Activated CD4-positive, alpha-beta memory T cell treated with anti-CD3 and anti-CD28 coated beads, Interleukin-2, amount 10 ng/mL, durations not matched to agents 7 days and 5 days (primary cell): ENCODE measurements around the gene HIKESHI. TPM values are rescaled to one million over a fixed set of nuclear protein-coding genes. Genes with fewer than 3 reads are reported as not detected.

Source experiments
- CTCF ChIA-PET: fragments of 350-600 bp; sonication (Branson Sonifier 250); formaldehyde crosslinking; loops from one replicate; lab custom pipeline; 2021; ENCODE audit warnings: antibody characterized with exemption, inconsistent platforms; lab: Charles Lee
- POLR2A ChIA-PET: fragments of 350-600 bp; sonication (Branson Sonifier 250); formaldehyde crosslinking; loops from one replicate; lab custom pipeline; 2021; ENCODE audit warnings: antibody characterized with exemption; lab: Charles Lee
- DNase-seq: peaks from one replicate; pipeline ENCODE4 v3.0.0-alpha.2; 2020
- H3K27ac Mint-ChIP-seq: one replicate; pipeline ENCODE4 v1.8.0; 2021; ENCODE audit warnings: mild to moderate bottlenecking, mixed read lengths
- H3K27me3 Mint-ChIP-seq: one replicate; pipeline ENCODE4 v1.8.0; 2021; ENCODE audit warnings: mixed read lengths
- H3K36me3 Mint-ChIP-seq: one replicate; pipeline ENCODE4 v1.8.0; 2021; ENCODE audit warnings: low read depth, mixed read lengths
- H3K4me1 Mint-ChIP-seq: one replicate; pipeline ENCODE4 v1.8.0; 2021; ENCODE audit warnings: mixed read lengths
- H3K4me3 Mint-ChIP-seq: one replicate; pipeline ENCODE4 v1.8.0; 2021; ENCODE audit warnings: mild to moderate bottlenecking, mixed read lengths
- H3K9me3 Mint-ChIP-seq: one replicate; pipeline ENCODE4 v1.8.0; 2021; ENCODE audit warnings: mixed read lengths
- total RNA-seq, 2 experiments: library from RNA; stranded (reverse); gene quantifications; one replicate each; pipeline ENCODE4 v1.2.3, GENCODE V29; 2021

HIKESHI gene
- total RNA-seq, 2 experiments from 2014 or later = 40.6 to 44.5 TPM

DNA sequence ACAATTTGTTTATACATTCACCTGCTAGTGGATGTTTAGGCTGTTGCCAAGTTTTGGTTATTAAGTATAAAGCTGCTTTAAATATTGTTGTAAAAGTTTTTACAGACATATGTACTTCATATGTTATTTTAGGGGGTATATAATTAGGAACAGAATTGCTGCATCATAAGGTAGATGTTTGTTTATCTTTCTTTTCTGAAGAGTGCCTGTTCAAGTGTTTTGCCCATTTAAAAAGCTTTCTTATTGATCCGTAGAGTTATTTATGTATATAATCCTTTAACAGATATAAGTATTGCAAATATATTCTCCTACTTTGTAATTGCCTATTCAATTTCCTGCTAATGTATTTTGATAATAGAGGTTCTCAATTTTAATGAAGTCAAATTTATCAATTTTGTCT lies 61.4 kb downstream of the HIKESHI start:
- Mint-ChIP-seq H3K27me3 (no peaks in the 10 kb centered on the region), H3K9me3 (peaks cover 2% of the 10 kb centered on the region), H3K4me1 (no peaks in the 10 kb centered on the region), H3K4me3 (no peak overlapping the region), H3K36me3 (no peaks in the 10 kb centered on the region), H3K27ac (no peak overlapping the region)
- ChIA-PET CTCF (no interaction called here), POLR2A (no interaction called here)
- DNase-seq = no peak

DNA sequence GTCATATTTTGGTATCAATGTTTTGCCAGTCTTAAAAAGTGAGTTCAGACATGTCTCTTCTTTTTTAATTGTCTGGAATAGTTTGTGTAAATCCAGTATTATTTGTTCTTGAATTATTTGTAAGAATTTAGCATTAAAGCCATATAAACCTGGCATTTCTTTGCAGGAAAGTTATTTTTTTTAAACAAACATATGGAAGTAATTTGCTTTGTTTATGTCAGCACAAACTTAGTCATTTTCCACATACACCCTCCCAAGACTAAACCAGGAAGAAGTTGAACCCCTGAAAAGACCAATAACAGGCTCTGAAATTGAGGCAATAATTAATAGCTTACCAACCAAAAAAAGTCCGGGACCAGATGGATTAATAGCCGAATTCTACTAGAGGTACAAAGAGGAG lies 63.5 kb downstream of the HIKESHI start:
- H3K4me1 Mint-ChIP-seq = no peaks in the 10 kb centered on the region
- ChIA-PET CTCF (no interaction called here), POLR2A (no interaction called here)
- no peak for DNase-seq
- no peak overlapping the region for H3K4me3 Mint-ChIP-seq
- no peaks in the 10 kb centered on the region for H3K27me3 Mint-ChIP-seq
- no peak overlapping the region for H3K27ac Mint-ChIP-seq
- H3K9me3 Mint-ChIP-seq = peaks cover 2% of the 10 kb centered on the region
- no peaks in the 10 kb centered on the region for H3K36me3 Mint-ChIP-seq

DNA sequence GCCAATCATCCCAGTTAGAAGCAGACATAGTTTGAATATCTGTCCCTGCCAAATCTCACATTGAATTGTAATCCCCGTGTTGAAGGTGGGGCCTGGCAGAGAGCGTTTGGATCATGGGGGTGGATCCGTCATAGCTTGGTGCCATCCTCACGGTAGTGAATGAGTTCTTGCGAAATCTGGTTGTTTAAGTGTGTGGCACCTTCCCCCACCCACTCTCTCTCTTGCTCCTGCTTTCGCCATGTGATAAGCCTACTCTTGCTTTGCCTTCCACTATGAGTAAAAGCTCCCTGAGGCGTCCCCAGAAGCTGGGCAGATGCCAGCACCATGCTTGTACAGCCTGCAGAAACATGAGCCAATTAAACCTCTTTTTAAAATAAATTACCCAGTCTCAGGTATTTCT lies 67.6 kb downstream of the HIKESHI start:
- peaks cover 9% of the 10 kb centered on the region for H3K4me1 Mint-ChIP-seq
- H3K36me3 Mint-ChIP-seq = no peaks in the 10 kb centered on the region

DNA sequence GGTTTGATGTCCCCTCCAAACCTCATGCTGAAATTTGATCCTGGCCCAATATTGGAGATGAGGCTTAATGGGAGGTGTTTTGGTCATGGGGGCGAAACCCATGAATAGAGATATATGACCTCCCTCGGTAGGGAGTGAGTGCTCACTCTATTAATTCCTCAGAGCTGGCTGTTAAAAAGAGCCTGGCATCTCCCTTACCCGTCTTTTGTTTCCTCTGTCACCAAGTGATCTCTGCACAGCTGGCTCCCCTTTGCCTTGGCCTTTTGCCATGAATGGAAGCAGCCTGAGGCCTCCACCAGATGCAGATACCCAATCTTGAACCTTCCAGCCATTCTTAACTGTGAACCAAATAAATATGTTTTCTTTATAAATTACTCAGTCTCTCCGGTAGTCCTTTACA lies 68.1 kb downstream of the HIKESHI start:
- Mint-ChIP-seq H3K36me3 (no peaks in the 10 kb centered on the region), H3K27ac (no peak overlapping the region), H3K4me3 (no peak overlapping the region), H3K4me1 (peaks cover 9% of the 10 kb centered on the region), H3K9me3 (peaks cover 5% of the 10 kb centered on the region), H3K27me3 (peaks cover 6% of the 10 kb centered on the region)
- ChIA-PET POLR2A (no interaction called here), CTCF (no interaction called here)
- DNase-seq = no peak

More for the DNA sequence above, 67.6 kb downstream of the HIKESHI start:
- ChIA-PET POLR2A (no interaction called here), CTCF (no interaction called here)
- H3K27me3 Mint-ChIP-seq = peaks cover 4% of the 10 kb centered on the region
- no peak for DNase-seq
- H3K27ac Mint-ChIP-seq = no peak overlapping the region
- H3K9me3 Mint-ChIP-seq = peaks cover 4% of the 10 kb centered on the region
- no peak overlapping the region for H3K4me3 Mint-ChIP-seq

DNA sequence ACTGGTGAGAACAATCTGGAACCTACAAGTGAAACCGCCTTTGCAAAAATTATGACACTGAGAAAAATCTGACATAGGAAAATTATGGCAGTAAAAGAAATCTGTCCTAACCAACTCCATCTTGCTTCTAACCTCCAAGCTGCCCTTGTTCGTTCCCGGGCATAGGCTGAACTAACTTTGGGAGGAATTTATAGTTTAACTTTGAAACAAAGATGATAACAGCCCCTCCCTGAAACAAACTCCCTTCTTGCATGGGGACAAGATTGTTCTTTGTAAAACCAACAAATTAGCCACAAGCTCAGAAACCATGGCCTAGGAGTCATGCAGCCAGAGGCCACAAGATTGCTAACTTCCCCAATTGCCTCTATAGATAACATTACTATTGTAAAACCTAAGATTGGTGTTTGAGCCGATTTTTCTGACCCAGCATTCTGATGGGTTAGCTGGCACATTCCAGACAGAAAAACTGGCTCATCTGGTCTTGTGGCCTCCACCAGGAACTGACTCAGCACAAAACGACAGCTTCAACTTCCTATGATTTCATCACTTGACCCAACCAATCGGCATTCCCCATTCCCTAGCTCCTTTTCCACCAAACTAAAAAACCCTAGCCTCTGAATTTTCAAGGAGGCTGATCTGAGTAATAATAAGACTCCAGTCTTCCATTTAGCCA lies 69.0 kb downstream of the HIKESHI start:
- CTCF ChIA-PET = interaction anchor here (0.6 kb wide), 1 partner anchor 236 kb away, joined by 5 read pairs; no protein-coding TSS in a partner anchor
- no peak for DNase-seq
- H3K9me3 Mint-ChIP-seq = peaks cover 7% of the 10 kb centered on the region
- H3K36me3 Mint-ChIP-seq = no peaks in the 10 kb centered on the region
- H3K4me3 Mint-ChIP-seq = no peak overlapping the region
- no peak overlapping the region for H3K27ac Mint-ChIP-seq
- POLR2A ChIA-PET = no interaction called here
- H3K4me1 Mint-ChIP-seq = peaks cover 9% of the 10 kb centered on the region
- peaks cover 6% of the 10 kb centered on the region for H3K27me3 Mint-ChIP-seq

DNA sequence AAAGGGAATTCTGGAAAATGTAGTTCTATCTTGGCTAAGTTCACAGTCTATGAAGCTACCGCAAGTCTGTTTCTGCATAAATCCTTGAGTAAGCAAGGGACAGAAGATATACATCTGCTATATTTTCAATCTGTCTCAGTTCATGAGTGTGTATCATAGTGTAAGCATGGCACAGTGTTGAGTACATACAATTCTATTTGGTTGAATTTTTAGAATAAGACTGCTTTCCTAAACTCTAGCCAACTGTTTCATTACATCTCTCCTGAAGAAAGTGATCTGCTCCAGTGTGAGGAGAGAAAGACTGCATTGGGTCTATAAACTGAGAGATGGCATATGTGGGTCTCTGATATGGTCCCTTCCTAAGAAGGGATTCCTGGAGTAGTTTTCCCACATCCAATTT lies 70.0 kb downstream of the HIKESHI start:
- Mint-ChIP-seq H3K4me1 (peaks cover 9% of the 10 kb centered on the region), H3K36me3 (no peaks in the 10 kb centered on the region), H3K9me3 (peaks cover 7% of the 10 kb centered on the region), H3K4me3 (no peak overlapping the region), H3K27ac (no peak overlapping the region), H3K27me3 (peaks cover 6% of the 10 kb centered on the region)
- CTCF ChIA-PET = interaction anchor here (0.6 kb wide), 1 partner anchor 235 kb away, joined by 5 read pairs; no protein-coding TSS in a partner anchor
- no peak for DNase-seq
- POLR2A ChIA-PET = no interaction called here

DNA sequence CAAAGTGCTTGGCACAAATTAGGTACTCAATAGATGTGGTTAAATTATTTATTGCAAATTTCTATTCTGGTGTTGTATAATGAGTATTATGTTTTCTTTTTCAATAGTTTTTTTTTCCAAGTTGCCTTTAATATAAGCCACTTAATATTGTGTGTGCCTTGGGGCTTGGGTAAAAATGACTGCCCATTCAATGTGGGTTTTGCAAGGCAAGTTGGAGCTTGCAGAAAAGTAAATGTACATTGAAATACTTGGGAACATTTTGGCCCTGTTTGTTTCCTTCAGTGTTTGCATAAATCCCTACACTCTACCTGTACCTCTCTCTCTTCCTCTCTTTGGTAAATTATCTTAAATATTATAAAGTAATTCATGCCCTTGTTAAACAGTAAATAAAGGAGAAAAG lies 70.5 kb downstream of the HIKESHI start:
- no peaks in the 10 kb centered on the region for H3K36me3 Mint-ChIP-seq
- DNase-seq = no peak
- H3K4me1 Mint-ChIP-seq = peaks cover 9% of the 10 kb centered on the region
- peaks cover 7% of the 10 kb centered on the region for H3K27me3 Mint-ChIP-seq
- H3K9me3 Mint-ChIP-seq = peaks cover 7% of the 10 kb centered on the region
- CTCF ChIA-PET = no interaction called here
- no peak overlapping the region for H3K4me3 Mint-ChIP-seq
- POLR2A ChIA-PET = no interaction called here
- H3K27ac Mint-ChIP-seq = no peak overlapping the region

DNA sequence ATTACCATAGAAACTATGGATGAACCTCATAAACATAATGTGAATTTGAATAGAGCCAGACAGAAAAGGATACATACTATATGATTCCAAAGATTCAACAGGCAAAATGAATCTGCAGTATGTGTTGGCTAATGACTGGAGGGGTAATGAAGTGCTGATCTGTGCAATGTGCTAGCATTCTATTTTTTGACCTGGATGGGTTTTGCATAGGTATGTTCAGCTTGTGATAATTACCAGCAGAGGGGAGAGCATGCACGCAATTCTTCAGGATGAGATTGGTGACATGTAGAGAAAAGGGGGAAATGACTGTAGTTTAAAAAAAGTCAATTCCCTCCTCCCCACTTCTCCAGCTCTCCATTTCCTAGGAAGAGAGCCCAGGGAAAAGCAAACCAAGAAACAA lies 72.0 kb downstream of the HIKESHI start:
- Mint-ChIP-seq H3K27ac (no peak overlapping the region), H3K9me3 (peaks cover 7% of the 10 kb centered on the region), H3K4me3 (no peak overlapping the region), H3K27me3 (peaks cover 10% of the 10 kb centered on the region), H3K36me3 (no peaks in the 10 kb centered on the region), H3K4me1 (peaks cover 9% of the 10 kb centered on the region)
- ChIA-PET CTCF (no interaction called here), POLR2A (no interaction called here)
- no peak for DNase-seq

DNA sequence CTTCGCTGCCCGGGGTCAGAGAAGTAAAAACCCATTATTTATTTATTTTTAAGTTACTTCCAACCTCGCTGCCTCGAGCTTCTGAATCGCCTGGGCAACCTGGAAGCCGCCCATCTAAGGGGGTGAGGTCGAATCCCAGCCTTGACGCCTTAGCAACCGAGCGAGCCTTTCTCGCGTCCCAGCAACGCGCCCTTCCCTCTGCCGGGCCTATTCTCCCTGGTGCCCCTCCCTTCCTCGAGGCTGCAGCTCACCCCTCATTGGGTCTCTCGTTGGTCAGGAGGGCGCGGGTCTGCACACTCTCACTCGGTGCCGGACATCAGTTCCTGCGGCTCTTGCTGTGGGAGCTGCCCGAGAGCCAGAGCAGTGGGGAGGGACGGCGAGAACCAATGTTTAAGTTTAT lies 72.5 kb downstream of the HIKESHI start, which contains the start of gene CCDC81:
TSS of gene CCDC81 (plus strand) at position 302 of the 400 bp plus-strand sequence. CDS start 277 bp downstream, outside the sequence.
- ChIA-PET POLR2A (no interaction called here), CTCF (no interaction called here)
- Mint-ChIP-seq H3K4me1 (peaks cover 9% of the 10 kb centered on the region), H3K27me3 (peaks cover 10% of the 10 kb centered on the region), H3K27ac (no peak within 1 kb of the TSS), H3K4me3 (no peak within 1 kb of the TSS), H3K36me3 (no peaks in the 10 kb centered on the region), H3K9me3 (peaks cover 7% of the 10 kb centered on the region)
- no peak for DNase-seq

DNA sequence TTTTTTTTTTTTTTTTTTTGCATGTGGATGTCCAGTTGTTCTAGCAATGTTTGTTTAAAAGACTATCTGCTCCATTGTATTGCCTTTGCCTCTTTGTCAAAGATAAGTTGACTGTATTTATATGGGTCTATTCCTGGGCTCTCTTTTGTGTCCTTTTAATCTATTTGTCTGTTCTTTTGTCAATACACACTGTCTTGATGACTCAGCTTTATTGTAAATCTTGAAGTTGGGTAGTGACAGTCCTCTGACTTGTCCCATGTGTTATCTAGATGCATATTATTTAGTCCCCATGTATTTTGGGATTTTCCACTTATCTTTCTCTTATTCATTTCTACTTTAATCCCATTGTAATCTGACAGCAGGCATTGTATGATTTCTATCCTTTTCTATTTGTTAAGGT lies 75.9 kb downstream of the HIKESHI start:
- Mint-ChIP-seq H3K4me3 (no peak overlapping the region), H3K4me1 (no peaks in the 10 kb centered on the region), H3K9me3 (peaks cover 3% of the 10 kb centered on the region), H3K27ac (no peak overlapping the region), H3K27me3 (peaks cover 10% of the 10 kb centered on the region), H3K36me3 (no peaks in the 10 kb centered on the region)
- CTCF ChIA-PET = no interaction called here
- POLR2A ChIA-PET = no interaction called here
- no peak for DNase-seq

DNA sequence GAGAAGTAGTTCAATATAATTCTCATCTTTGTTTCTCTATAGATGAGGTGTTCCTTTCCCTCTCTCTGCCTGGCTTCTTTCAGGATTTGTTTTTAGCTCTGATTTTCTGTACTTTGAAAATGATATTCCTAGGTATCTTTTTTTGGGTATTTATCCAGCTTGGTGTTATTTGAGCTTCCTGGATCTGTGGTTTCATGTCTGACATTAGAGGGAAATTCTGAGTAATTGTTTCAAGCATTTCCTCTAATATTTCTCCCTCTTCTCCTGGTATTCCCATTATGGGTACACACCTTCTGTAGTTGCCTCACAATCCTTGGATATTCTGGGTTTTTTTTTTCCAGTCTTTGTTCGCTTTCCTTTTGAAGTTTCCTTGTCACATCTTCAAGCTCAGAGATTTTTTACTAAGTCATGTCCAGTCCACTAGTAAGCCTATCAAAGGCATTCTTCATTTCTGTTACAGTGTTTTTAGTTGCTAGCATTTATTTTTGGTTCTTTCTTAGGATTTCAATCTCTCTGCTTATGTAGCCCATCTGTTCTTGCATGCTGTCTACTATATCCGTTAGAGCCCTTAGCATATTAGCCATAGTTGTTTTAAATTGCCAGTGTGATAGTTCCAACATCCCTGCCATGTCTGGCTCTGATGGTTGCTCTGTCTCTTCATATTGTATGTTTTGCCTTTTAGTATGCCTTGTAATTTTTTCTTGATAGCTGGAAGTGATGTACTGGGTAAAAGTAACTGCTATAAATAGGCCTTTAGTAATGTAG lies 78.4 kb downstream of the HIKESHI start:
- POLR2A ChIA-PET = no interaction called here

DNA sequence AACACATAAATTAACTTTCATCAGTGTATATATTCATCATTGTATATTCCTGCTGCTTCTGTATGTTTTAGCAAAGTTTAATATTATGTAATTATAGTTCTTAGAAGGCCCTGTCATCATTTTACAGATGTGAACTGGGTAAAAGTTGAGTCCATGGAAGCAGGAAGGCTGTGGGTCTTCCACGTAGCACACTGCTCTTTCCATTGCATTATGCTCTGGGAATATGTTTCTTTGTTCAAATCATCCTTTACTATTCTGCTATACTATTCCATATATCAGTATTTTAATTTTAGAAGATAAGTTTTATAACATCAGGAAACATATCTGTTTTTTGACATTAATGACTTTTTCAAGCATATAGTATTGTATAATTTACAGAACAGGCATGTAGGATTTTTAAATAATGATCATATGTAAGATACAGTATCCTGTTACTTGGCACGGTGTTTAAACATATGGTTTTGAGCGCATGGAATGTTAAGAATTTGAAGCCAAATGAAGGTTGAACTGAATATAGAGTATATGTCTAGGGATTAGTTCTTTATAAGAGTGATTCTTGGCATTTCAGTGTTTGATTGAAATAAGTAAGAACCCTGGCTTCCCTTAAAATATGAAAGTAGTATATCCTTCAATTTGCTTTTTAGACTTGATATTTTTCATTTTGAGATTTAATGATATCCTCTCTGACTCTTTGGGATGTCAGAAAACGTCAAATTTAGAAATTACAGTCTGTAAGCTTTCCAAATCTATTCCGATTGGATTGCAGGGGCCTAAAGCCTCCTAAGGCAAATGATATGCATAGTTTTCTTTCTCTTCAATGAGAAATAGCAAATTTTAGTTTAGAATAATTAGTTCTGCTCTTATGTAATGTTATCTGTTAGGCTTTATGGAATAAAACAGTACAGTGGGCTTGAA lies 81.3 kb downstream of the HIKESHI start:
- no peak for DNase-seq
- H3K4me3 Mint-ChIP-seq = no peak overlapping the region
- H3K27ac Mint-ChIP-seq = no peak overlapping the region
- peaks cover under 1% of the 10 kb centered on the region for H3K27me3 Mint-ChIP-seq
- no peaks in the 10 kb centered on the region for H3K9me3 Mint-ChIP-seq
- ChIA-PET POLR2A (no interaction called here), CTCF (no interaction called here)
- H3K4me1 Mint-ChIP-seq = no peaks in the 10 kb centered on the region
- no peaks in the 10 kb centered on the region for H3K36me3 Mint-ChIP-seq

More for the DNA sequence above, 78.4 kb downstream of the HIKESHI start:
- no peak for DNase-seq
- H3K27me3 Mint-ChIP-seq = peaks cover 4% of the 10 kb centered on the region
- H3K27ac Mint-ChIP-seq = no peak overlapping the region
- H3K9me3 Mint-ChIP-seq = no peaks in the 10 kb centered on the region
- H3K4me3 Mint-ChIP-seq = no peak overlapping the region
- no peaks in the 10 kb centered on the region for H3K36me3 Mint-ChIP-seq
- no peaks in the 10 kb centered on the region for H3K4me1 Mint-ChIP-seq
- CTCF ChIA-PET = no interaction called here

DNA sequence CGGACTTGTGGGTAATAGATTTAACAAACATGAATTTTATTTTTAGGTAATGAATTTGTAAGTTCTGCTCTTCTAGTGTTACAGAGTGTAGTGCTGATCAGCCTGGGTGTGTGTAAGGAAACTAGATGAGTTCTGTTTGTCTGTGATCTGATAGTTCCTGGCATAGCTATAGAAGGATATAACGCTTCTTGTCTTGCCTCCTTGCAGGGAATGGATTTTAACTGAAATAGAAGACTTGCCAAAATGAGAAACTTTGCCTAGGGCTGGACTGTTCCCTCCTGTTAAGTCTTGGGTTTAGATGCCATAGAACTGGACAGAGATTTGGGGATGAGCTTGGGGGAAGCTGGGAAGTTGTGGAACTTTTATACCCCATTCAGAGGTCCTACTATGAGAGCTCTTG lies 84.2 kb downstream of the HIKESHI start:
- Mint-ChIP-seq H3K36me3 (no peaks in the 10 kb centered on the region), H3K4me1 (no peaks in the 10 kb centered on the region), H3K27ac (no peak overlapping the region), H3K4me3 (no peak overlapping the region), H3K27me3 (no peaks in the 10 kb centered on the region), H3K9me3 (no peaks in the 10 kb centered on the region)
- DNase-seq = no peak
- POLR2A ChIA-PET = no interaction called here
- CTCF ChIA-PET = no interaction called here
